ENCODE data around the gene PID1.

PID1 gene

DNA sequence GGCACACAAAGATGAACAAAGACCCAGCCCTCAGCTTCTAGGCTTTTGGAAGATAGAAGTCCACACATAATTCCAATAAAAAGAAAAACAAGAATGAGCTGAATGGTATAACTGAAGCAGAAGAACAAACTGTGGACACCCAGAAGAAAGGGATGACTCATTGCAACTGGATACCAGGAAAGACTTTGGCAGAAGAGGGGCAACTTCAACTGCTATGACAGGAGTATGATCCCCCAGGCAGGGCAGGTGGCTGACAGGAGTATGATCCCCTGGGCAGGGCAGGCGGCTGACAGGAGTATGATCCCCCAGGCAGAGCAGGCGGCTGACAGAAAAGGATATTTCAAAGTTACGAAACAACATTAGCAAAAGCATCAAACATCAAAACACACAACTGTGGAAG is 21.6 kb downstream of the PID1 start:
- no peak for DNase-seq (ENCODE audit: low read depth)
- no peak overlapping the region for H3K4me3 ChIP-seq (ENCODE audit: low read depth, low read length)
- TF ChIP-seq POLR2A (IDR thresholded peaks at IDR 0.05; ENCODE audit: extremely low read depth, insufficient read length) (no peak), MYC (IDR thresholded peaks at IDR 0.05; ENCODE audit: low read depth, low read length) (no peak)
- TF ChIP-seq, protein P1, sequence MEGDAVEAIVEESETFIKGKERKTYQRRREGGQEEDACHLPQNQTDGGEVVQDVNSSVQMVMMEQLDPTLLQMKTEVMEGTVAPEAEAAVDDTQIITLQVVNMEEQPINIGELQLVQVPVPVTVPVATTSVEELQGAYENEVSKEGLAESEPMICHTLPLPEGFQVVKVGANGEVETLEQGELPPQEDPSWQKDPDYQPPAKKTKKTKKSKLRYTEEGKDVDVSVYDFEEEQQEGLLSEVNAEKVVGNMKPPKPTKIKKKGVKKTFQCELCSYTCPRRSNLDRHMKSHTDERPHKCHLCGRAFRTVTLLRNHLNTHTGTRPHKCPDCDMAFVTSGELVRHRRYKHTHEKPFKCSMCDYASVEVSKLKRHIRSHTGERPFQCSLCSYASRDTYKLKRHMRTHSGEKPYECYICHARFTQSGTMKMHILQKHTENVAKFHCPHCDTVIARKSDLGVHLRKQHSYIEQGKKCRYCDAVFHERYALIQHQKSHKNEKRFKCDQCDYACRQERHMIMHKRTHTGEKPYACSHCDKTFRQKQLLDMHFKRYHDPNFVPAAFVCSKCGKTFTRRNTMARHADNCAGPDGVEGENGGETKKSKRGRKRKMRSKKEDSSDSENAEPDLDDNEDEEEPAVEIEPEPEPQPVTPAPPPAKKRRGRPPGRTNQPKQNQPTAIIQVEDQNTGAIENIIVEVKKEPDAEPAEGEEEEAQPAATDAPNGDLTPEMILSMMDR (IDR thresholded peaks at IDR 0.05; ENCODE audit: low read depth, low read length), result no peak
- TF ChIP-seq, protein P2, sequence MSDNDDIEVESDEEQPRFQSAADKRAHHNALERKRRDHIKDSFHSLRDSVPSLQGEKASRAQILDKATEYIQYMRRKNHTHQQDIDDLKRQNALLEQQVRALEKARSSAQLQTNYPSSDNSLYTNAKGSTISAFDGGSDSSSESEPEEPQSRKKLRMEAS (IDR thresholded peaks at IDR 0.05; ENCODE audit: low read depth, low read length), result no peak

DNA sequence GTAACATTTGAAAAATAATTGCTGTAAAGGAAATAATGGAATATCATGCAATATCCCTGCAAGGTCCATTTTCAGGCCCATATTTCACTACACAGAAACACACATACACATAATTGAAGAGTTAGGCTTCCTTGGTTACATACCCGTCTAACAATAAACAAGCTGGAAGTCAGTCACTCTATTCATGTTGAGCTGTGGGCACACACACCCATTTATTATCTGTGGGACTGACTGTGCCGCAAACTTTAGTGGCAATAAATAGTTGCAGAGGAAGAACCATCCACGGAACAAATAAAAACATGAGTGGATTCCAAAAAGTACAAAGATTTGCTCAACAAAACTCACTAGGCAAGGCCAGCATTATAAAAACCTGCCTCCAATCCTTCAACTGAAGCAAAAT is 24.8 kb downstream of the PID1 start:
- TF ChIP-seq MYC (IDR thresholded peaks at IDR 0.05; ENCODE audit: low read depth, low read length) (no peak), POLR2A (IDR thresholded peaks at IDR 0.05; ENCODE audit: extremely low read depth, insufficient read length) (no peak)
- TF ChIP-seq, protein P1 (IDR thresholded peaks at IDR 0.05; ENCODE audit: low read depth, low read length), result no peak
- DNase-seq (ENCODE audit: low read depth), result no peak
- no peak overlapping the region for H3K4me3 ChIP-seq (ENCODE audit: low read depth, low read length)

DNA sequence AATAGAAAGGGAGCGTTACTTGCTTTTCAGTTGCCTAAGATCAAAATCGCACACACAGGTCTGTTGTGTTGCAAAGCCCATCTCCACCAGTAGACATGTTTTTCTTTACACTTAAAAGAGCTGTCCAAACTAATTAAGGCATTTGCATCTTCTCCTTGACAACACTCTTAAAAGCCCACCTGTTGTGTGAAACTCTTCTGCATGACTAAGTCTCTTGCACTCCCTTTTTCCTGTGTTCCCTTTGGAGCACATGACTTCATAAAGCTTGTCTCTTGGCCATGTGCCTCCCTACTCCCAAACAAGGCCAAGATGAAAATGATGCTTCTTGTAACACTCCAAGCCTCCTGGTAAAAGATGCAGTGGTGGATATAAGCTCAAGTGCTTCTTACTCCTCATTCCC is 26.1 kb downstream of the PID1 start:
- no peak for DNase-seq (ENCODE audit: low read depth)
- H3K4me3 ChIP-seq (ENCODE audit: low read depth, low read length), result no peak overlapping the region
- TF ChIP-seq, protein P1 (IDR thresholded peaks at IDR 0.05; ENCODE audit: low read depth, low read length), result no peak
- no peak for TF ChIP-seq POLR2A (IDR thresholded peaks at IDR 0.05; ENCODE audit: extremely low read depth, insufficient read length)
- TF ChIP-seq, protein P2 (IDR thresholded peaks at IDR 0.05; ENCODE audit: low read depth, low read length), result no peak
- no peak for TF ChIP-seq MYC (IDR thresholded peaks at IDR 0.05; ENCODE audit: low read depth, low read length)

DNA sequence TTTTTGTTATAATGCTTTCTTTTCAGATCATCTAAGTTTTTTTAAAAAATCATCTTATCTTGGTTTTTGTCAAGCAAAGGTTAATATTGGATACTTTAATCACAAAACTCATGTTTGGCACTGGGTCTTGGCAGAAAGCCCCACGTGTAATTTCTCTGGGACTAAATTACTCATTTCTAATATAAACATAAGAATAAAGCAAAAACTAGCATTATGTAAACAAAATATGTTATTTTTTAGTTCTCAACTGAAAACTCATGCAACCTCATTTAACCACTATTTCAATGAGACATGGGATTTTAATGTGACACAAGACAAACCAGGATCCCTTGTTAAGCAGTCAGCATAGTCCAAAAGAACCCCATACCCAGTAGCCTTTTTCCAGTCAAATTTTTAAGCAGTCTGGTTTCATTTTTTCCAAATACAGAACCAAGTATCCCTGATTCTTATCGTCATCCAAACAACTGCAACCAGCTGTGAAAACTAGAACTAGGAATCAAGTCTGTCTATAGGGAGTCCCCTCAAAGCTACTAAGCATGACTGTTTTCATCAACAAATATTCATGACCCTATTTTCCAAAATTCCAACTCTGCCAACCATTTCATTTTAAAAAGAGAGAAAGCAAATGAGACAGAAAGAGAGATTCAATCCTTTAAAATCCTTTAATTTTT is 27.1 kb downstream of the PID1 start:
- TF ChIP-seq POLR2A (IDR thresholded peaks at IDR 0.05; ENCODE audit: extremely low read depth, insufficient read length) (no peak), MYC (IDR thresholded peaks at IDR 0.05; ENCODE audit: low read depth, low read length) (no peak)
- TF ChIP-seq, protein P1 (IDR thresholded peaks at IDR 0.05; ENCODE audit: low read depth, low read length), result no peak
- TF ChIP-seq, protein P2 (IDR thresholded peaks at IDR 0.05; ENCODE audit: low read depth, low read length), result no peak
- no peak overlapping the region for H3K4me3 ChIP-seq (ENCODE audit: low read depth, low read length)
- no peak for DNase-seq (ENCODE audit: low read depth)

DNA sequence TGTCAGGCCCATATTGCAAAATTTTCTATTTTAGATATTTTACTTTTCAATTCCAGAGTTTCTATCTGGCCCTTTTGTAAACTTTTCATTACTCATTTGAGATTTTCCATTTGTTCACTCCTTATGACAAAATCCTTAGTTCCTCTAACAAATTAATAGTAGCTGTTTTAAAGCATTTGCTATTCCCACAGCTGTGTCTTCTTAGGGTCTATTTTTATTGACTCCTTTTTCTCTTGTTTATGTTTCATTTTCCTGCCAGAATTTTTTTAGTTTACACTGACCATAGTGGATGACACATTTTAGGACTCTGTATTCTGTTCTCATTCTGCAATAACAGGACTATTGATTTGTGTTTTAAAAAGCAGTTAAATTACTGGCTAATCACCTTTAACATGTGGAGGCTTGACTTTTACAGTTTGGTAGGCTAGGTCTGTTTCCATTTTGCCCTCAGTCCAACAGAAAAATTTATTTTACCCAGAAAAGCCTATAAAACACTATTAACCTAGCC is 30.0 kb downstream of the PID1 start:
- TF ChIP-seq, protein P2 (IDR thresholded peaks at IDR 0.05; ENCODE audit: low read depth, low read length), result no peak
- TF ChIP-seq POLR2A (IDR thresholded peaks at IDR 0.05; ENCODE audit: extremely low read depth, insufficient read length) (no peak), MYC (IDR thresholded peaks at IDR 0.05; ENCODE audit: low read depth, low read length) (no peak)
- TF ChIP-seq, protein P1 (IDR thresholded peaks at IDR 0.05; ENCODE audit: low read depth, low read length), result no peak
- no peak overlapping the region for H3K4me3 ChIP-seq (ENCODE audit: low read depth, low read length)
- no peak for DNase-seq (ENCODE audit: low read depth)

All from NB4 (cell line).